KOPT-K1 (cell line): ENCODE measurements around the gene HYOU1.
"Not testable (repeated sequence)": the region's sequence is repeated elsewhere in the genome, so short reads cannot be mapped to it uniquely, and the experiment has no call there.

Experiments
- H3K27ac ChIP-seq: fragments of 200-600 bp; sonication (generic); 2 replicates; pipeline ENCODE4 v1.5.1; 2016; ENCODE audit warnings: antibody characterized with exemption, mild to moderate bottlenecking, low read depth, low read length; ENCODE audit not compliant: poor library complexity, severe bottlenecking
- H3K36me3 ChIP-seq: fragments of 200-600 bp; sonication (generic); 2 replicates; pipeline ENCODE4 v1.5.1; 2017; ENCODE audit warnings: antibody characterized with exemption, mild to moderate bottlenecking, low read length, moderate library complexity; ENCODE audit not compliant: insufficient read depth
- H3K9me3 ChIP-seq: fragments of 200-600 bp; sonication (generic); 2 replicates; pipeline ENCODE4 v1.5.1; 2017; ENCODE audit warnings: antibody characterized with exemption, low read length, mild to moderate bottlenecking; ENCODE audit not compliant: insufficient read depth, poor library complexity, severe bottlenecking

HYOU1 gene

DNA sequence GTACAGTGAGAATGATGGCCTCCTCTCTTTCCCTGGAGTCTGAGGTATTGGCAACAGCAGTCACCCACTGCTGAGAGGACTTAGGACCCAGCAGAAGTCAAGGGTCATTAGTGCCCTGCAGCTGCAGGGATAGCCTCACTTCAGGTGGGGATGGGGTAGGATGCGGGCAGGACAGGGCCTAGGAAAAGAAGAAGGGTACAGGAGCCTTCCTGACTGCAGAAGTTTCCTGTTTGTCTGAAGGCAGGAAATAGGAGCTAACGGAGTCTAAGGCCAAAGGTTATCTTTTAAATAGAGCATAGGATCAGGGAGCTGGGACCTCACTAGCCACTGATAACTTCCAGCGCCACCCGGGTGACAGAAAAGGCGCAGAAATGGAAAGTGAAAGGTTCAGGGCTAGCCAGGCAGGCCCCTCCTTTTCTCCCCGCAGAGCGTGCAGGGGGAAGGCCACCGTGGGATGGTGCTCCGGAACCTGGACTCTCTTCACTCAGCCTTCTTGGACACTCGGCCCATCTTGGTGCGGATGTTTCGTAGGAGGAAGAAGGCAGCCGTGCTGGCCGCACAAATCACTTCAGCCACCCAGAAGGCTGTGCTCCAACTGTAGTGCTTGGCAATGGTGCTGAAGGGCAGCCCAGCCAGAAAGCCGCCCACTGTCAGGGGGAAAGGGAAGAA, 32.4 kb downstream of the HYOU1 start:
- H3K9me3 ChIP-seq = no peaks in the 10 kb centered on the region
- H3K27ac ChIP-seq = no peak overlapping the region
- H3K36me3 ChIP-seq = peaks cover 86% of the 10 kb centered on the region

DNA sequence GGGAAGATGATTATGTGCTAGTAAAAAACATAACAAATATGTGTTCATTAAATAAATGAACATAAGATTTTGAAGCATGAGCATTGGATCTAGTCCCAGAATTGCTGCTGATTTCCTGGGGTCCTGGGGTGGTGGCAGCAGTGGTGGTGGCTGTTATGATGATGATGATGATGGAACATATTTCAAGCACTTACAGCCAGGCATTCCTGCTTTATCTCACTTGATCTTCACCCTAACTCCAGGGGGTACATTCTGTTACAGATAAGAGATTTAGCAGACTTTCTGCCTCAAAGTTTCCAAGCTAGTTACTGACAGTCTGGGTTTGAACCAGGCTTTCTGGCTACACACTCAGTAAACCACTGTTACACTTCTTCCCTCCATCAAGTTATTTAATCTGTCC, 33.3 kb downstream of the HYOU1 start:
- Histone ChIP-seq H3K36me3 (peaks cover 86% of the 10 kb centered on the region), H3K27ac (no peak overlapping the region), H3K9me3 (peaks cover 5% of the 10 kb centered on the region)

DNA sequence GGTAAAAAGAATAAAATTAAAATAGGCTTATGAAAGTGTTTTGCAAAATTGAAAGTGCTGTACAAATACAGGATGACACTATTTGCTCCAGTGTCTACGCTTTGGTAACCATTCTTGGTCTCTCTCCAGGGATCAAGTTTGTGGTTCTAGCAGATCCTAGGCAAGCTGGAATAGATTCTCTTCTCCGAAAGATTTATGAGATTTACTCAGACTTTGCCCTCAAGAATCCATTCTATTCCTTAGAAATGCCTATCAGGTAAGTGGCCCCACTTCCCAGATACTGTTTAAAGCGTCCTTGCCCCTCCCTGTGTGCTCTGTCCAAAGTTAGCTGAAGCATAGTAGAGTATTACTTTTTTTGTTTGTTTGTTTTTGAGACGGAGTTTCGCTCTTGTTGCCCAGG, 35.4 kb downstream of the HYOU1 start:
- peaks cover 6% of the 10 kb centered on the region for H3K9me3 ChIP-seq
- no peak overlapping the region for H3K27ac ChIP-seq
- peaks cover 76% of the 10 kb centered on the region for H3K36me3 ChIP-seq

DNA sequence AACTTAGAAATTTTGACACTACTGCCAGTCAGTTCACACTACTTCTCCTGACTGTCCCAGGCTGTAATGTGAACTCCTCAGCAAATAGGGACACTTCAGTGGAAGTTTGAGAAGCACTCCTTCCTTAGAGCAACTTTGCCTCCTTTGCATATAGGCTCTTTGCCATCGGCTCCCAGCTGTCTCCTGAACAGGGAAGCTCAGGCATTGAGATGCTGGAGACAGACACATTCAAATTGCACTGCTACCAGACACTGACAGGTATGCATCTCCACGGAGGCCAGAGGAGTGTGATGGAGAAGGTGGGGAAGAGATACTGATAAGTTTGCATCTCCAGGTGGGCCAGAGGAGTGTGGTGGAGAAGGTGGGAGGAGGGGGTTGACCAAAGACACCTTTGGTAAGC, 37.0 kb downstream of the HYOU1 start:
- Histone ChIP-seq H3K9me3 (peaks cover 6% of the 10 kb centered on the region), H3K27ac (peak overlapping the region; percentile 95), H3K36me3 (peaks cover 76% of the 10 kb centered on the region)

DNA sequence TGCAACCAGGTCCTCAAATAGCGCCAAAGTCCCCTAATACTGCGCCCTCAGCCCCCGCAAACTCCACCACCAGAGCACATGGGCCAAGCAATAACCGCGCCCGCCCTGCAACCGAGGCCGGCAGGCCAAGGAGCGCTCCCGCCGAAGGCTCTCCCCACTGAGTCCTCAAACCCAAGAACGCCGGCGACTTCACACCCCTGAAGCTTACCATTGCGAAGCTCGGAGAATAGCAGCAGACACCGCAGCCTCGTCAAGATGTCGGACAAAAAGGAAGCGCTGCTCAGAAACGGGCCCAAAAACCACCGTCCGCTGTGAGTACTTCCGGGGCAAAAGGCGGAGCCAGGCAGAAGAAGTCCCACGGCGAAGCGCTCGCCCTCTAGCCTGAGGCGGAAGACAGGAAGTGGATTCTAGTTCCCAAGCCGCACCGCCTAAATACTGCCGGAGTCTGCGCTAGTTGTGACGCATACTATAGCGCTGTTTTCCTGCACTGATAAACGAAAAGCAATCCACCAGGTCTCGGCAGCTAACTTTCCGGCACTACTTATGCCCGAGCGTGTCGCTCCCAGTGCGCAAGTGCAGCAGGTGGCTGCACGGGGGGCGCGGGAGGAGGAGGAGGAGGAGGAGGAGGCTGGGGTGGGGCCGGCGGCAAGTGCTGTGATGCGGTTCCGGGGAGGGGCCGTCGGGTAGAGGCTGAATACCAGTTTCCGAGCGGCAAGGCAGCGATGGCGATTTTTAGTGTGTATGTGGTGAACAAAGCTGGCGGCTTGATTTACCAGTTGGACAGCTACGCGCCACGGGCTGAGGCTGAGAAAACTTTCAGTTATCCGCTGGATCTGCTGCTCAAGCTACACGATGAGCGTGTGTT, 38.7 kb downstream of the HYOU1 start, which contains the start of the genes RPS25 and TRAPPC4:
Gene RPS25 (minus strand): TSS at position 270 of the 865 bp plus-strand sequence. CDS start 59 bp downstream, at position 211.
Gene TRAPPC4 (plus strand): TSS at position 693 of the 865 bp plus-strand sequence. CDS start 30 bp downstream, at position 723.
- H3K36me3 ChIP-seq = peaks cover 75% of the 10 kb centered on the region
- peak within 1 kb of the TSS; percentile 95 for H3K27ac ChIP-seq
- peaks cover 6% of the 10 kb centered on the region for H3K9me3 ChIP-seq

DNA sequence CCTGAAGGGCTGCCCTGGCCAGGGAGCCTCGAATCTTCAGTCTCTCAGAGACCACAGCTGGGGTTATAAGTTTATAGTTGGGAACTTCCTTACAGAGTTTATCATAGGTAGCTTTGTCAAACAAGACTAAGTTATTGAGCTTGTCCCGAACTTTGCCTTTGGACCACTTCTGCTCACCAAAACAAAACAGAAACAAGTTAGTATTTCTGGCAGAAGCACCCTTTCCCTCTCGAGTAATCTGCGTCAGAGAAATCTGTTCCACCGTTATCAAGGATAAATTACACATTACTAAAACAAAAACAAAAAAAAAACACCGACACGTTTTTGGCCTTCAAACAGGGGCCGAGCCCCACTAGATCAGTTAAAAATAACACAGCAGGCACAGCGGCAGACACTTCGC, 39.6 kb downstream of the HYOU1 start:
- Histone ChIP-seq H3K36me3 (peaks cover 75% of the 10 kb centered on the region), H3K27ac (peak overlapping the region; percentile 95)
- not testable (repeated sequence) for H3K9me3 ChIP-seq

DNA sequence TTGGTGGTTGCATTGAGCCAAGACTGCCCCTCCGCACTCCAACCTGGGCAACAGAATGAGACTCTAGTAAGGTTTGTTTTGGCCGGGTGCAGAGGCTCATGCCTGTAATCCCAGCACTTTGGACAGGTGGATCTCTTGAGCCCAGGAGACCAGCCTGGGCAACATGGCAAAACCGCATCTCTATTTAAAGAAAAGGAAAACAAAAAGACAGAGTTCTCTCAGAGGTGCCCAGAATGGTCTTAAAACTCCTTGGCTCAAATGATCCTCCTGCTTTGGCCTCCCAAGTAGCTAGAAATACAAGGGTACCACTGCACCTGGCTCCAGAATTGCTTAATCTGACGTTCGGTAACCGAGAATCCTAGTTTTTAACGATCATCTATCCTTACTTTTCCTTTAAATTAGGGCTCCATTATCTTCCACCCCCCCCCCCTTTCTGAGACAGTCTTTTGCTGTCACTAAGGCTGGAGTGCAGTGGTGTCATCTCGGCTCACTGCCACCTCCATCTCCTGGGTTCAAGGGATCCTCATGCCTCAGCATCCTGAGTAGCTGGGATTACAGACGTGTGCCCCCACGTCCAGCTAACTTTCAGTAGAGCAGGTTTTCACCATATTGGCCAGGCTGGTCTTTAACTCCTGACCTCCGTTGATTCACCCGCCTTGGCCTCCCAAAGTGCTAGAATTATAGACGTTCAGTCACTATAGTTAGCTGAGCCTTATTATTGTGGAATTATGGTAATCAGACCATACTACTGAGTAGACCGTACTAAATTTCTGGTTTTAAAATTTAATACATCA, 40.6 kb downstream of the HYOU1 start:
- H3K27ac ChIP-seq = peak overlapping the region; percentile 95
- peaks cover 75% of the 10 kb centered on the region for H3K36me3 ChIP-seq

DNA sequence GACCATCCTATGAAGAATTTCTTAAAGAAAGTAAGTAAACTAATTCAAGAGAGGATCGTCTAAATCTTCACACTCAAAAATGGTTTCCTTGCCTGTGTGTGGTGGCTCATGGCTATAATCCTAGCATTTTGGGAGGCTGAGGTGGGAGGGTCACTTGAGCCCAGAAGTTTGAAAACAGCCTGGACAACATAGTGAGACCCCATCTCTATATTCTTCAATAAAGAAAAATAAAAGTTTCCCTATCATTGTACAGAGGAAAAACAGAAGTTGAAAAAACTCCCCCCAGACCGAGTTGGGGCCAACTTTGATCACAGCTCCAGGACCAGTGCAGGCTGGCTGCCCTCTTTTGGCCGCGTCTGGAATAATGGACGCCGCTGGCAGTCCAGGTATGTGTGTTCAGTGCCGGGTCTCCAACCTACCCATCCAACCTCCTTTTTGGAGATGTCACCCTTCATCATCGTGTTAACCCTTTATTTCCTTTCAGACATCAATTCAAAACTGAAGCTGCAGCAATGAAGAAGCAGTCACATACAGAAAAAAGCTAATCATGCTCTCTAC, 41.9 kb downstream of the HYOU1 start:
- Histone ChIP-seq H3K27ac (no peak overlapping the region), H3K36me3 (peaks cover 75% of the 10 kb centered on the region)

More for the DNA sequence above, 40.6 kb downstream of the HYOU1 start:
- H3K9me3 ChIP-seq = peaks cover 6% of the 10 kb centered on the region

DNA sequence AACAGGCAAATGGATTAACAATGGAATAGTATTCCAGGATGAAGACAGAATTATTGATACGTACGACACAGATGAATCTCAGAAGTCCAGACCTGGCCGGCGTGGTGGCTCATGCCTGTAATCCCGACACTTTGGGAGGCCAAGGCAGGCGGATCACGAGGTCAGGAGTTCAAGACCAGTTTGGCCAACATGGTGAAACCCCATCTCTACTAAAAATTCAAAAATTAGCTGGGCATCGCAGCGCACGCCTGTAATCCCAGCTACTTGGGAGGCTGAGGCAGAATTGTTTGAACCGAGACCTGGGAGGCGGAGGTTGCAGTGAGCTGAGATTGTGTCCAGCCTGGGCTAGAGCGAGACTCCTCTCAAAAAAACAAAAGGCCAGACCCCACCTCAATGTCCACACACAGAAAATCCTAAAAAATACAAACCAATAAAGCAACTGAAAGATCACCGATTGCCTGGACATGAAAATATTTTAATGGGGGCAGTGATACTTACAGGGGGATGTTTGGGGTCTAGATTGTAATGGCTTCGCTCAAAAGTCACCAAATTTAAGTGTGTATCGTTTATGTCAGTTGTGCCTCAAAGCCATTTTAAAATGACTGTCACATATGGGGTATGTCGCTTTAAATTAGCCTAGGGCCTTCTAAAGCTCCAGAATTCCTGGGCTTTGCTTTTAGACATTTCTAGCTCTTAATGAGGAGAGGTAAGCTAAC, 42.6 kb downstream of the HYOU1 start:
- H3K27ac ChIP-seq = no peak overlapping the region
- H3K9me3 ChIP-seq = peaks cover 6% of the 10 kb centered on the region
- peaks cover 78% of the 10 kb centered on the region for H3K36me3 ChIP-seq

More for the DNA sequence above, 41.9 kb downstream of the HYOU1 start:
- peaks cover 6% of the 10 kb centered on the region for H3K9me3 ChIP-seq

DNA sequence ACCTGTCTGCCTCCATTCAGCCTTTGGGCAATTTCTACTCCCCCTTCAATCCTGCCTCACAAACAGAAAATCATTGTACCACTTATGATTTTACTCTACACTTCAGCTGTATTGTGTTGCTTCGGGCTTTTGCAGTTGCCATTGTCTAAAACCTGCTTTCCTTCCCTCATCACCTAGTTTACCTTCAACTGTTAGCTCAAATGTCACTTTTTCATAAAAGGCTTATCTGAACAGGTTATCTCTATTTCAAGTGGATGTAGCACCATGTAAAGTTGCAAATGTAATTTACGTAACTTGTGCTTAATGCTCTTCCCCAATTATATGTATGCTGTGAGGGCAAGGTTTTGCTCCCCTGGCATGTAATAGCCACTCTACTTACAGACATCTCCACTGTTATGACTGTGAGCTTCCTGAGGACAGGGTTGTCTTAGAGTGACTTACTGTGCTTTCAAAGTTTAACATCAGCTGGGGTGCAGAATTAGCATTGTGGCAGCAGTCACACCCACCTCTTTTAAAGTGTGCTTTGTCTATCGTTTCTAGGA, 44.3 kb downstream of the HYOU1 start:
- H3K9me3 ChIP-seq = no peaks in the 10 kb centered on the region
- no peak overlapping the region for H3K27ac ChIP-seq
- H3K36me3 ChIP-seq = peaks cover 95% of the 10 kb centered on the region

DNA sequence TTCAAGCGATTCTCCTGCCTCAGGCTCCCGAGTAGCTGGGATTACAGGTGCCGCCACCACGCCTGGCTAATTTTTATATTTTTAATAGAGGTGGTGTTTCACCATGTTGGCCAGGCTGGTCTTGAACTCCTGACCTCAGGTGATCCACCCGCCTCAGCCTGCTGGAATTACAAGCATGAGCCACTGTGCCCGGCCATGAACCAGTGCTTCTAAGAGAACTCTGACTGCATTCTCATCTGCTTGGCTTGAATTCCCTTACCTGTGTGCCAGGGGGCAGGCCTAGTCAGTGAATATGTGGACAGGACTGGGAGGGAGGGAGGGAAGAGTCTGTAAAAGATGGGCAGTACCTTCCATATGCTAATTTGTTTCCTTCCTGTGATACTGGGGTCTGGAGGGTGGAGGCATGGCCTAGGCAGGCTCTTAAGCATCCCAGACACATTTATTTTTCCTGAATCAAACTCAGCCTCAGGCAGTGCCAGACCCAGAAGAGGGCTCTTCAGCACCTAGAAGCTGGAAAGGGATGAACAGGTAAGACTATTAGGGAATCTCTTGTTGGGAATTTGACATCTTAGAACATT, 45.4 kb downstream of the HYOU1 start:
- Histone ChIP-seq H3K27ac (no peak overlapping the region), H3K36me3 (peaks cover 99% of the 10 kb centered on the region), H3K9me3 (no peaks in the 10 kb centered on the region)

DNA sequence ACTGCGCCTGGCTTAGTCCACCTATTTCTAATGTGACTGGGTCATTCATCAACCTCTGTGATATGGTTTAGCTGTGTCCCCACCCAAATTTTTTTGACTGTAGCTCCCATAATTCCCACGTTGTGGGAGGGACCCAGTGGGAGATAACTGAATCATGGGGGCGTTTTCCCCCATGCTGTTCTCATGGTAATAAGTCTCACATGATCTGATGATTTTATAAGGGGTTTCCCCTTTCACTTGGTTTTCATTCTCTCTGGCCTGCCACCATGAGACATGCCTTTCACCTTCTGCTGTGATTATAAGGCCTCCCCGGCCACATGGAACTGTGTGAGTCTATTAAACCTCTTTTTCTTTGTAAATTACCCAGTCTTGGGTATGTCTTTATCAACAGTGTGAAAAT, 50.3 kb downstream of the HYOU1 start:
- H3K36me3 ChIP-seq = peaks cover 98% of the 10 kb centered on the region
- H3K27ac ChIP-seq = no peak overlapping the region
- H3K9me3 ChIP-seq = no peaks in the 10 kb centered on the region

DNA sequence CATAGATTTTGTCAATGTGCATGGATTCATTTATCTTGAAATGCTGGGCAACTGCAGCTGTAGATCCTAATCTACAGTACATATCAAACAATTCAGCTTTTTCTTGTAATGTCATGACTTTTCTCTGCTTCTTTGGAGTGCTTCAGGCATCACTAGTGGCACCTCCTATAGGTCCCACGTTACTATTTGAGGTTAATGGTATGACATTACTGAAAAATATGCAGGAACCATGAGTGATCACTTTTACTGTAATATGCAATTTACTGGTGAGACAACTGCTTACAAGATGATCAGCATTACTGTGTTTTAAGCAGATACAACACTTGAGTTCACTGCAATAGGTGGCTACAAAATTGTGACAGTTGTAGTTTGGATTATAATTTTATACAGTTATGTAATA, 56.1 kb downstream of the HYOU1 start:
- H3K36me3 ChIP-seq = peaks cover 67% of the 10 kb centered on the region
- H3K27ac ChIP-seq = no peak overlapping the region
- no peaks in the 10 kb centered on the region for H3K9me3 ChIP-seq

DNA sequence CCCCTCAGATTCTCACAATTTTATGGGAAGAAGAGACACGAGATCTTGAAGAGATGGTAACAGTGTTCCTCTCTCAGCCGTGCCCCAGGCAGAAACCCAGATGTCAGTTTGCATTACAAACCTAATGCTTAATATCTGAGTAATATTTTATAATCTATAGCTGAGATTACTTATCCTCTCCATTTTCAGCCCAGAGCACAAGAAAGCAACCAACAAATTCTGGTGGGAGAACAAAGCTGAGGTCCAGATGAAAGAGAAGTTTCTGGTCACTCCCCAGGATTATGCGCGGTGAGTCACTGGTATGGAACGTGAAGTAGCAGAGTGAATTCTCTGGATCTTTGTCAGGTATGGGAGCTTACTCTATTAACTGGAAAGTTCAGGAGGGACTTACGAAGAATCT, 58.2 kb downstream of the HYOU1 start:
- H3K9me3 ChIP-seq = no peaks in the 10 kb centered on the region
- peak overlapping the region; percentile 97 for H3K27ac ChIP-seq
- H3K36me3 ChIP-seq = peaks cover 54% of the 10 kb centered on the region
